ENCODE measurements around the gene RASSF3.
A peak's percentile ranks its signal among the peaks of the same experiment; 100 is the strongest.
"Not testable (repeated sequence)": the region's sequence is repeated elsewhere in the genome, so short reads cannot be mapped to it uniquely, and the experiment has no call there.

The RASSF3 gene

DNA sequence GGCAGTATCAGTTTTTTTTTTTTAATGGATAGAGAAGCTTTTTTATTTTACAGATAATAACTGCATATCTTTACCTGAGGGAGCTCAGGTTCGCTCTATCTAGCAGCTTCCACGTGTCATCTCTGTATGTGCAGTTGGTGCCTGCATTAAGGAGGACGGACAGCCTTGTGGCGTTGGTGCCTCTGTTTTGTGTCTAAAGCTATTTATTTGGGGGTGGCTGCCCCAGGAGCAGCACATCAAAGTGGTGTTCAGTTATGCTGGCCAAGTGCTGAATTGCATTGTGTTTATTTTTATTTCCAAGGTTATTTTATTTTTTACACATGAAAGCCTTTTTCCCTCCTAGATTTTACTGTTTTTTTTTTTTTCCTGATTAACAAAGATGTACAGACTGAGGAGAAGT, 59.7 kb downstream of the RASSF3 start:
- DNase-seq (ENCODE audit: low read depth in 2 of 2): no peak

DNA sequence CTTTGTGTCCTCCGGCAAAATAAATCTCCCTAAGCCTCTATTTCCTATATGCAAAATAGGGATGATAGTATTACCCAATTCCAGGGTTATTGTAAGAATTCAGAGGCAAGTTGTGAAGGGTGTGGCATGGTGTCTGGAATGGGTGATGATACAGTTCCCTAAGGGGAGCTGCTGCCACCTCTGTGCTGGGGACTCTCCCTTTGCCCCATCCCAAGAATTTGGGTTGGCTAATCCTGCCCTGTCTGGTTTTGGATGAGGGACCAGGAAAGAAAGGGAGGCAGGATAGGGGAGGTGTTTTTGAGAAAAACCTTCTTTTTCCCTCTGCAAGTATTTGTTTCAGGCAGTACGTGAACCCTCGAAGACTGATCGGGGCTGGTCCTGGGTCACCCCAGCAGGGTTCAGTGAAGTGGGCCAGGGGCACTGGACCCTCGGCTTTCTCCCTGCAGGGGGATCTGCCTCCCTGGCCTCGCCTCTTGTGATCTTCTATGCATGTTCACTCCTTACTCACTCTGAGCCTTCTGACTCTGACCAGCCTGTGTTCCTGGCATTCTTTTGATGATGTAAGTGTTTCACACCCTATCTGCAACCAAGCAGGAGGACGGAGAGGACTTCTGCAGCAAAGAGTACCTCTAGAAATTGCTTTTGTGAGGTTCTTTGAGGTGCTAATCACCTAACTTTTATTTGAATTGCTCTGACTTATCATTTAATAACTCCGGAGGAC, 60.8 kb downstream of the RASSF3 start:
- no peak for DNase-seq (ENCODE audit: low read depth in 2 of 2)

DNA sequence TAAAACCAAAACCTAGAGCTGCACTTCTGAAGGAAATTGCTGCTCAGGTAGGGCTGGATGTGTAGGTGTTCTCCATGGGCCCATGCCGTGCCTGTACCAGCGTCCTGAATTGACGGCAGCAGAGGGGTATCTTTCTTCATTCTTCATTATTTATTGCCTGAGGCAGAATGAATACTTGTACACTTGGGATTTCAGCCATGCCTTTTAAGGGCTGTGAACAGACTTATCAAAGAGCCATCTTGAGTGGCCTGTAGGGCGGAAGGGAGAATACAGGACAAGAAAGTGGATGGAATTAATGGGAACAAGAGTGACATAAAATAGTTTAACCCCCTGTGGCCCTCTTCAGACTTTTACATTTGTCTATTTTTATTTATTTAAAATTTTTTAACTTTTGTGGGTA, 61.4 kb downstream of the RASSF3 start:
- no peak for DNase-seq (ENCODE audit: low read depth in 2 of 2)

DNA sequence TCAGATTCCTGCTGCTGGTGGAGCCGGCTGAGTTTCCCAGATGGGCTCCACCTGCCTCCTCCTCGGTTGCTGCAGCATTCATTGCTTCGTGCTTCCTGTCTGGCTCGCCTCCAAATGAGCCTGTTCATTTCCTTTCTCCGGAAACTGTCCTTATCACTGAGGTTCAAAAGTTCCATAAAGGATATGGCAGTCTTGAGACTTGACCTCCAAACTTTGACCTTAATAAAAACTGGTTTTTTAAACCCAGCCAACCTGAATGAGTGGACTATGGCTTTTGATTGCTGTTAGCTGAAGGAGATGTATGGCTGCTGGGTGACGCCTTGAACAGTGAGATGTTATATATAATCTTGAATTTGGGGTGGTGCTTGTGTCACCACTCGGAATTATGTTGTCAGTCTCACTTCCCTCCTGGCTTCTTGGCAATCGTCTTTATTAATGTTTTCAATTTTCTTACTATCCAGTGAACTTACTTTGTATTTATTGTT, 62.7 kb downstream of the RASSF3 start:
- DNase-seq (ENCODE audit: low read depth in 2 of 2): no peak

DNA sequence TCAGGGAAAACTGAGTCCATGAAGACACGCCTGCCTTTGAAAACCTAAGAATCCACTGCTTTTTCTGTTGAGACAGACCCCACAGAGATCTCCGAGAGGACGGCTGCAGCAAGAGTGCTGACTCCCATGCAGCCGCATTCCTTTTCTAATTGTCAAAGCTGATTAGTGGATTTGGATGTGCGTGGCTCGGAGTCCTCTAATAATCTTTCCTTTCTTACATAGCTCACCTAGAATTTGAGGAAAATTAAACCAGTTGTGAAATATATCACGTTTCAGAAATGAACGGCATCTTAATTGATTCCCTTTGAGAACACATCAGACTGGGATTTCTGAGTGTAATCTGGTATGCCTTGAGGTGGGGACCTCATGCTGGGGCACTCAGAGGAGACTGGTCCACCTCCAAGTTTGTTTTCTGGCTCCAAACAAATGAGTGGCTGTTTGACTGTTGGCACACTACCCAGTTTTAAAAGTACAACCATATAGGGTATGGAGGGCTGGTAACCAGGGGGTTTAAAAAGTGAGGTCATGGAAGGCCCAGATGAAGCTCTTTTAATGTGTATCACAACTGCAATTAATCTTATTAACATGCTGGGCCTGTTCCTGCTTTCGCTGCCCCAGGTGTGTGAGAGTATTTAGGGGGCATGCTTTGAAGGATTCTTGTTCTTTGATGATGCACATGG, 63.3 kb downstream of the RASSF3 start:
- DNase-seq (ENCODE audit: low read depth in 2 of 2): peak; percentile 37 to 47

DNA sequence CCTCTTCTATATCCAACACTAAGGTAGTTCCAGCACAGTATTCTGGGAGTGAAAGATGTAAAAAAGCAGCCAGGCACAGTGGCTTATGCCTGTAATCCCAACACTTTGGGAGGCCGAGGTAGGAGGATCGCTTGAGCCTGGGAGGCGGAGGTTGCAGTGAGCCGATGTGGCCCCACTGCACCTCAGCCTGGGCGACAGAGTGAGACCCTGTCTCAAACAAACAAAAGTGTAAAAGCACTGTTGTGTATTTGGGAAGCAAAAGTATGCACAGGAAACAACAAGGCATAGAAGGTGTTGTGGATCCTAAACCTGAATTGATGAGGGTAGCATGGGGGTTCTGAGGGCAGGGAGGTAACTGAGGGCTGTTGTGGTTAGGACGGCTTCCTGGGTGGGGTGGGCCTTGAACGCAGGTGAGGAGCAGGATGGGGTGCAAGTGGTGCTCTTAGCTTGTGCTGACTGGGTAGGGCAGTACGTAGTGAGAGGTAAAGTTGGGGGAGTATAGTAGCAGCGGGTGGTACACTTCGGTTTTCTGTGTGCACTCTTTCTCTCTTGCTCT, 64.2 kb downstream of the RASSF3 start:
- DNase-seq (ENCODE audit: low read depth in 2 of 2): no peak

DNA sequence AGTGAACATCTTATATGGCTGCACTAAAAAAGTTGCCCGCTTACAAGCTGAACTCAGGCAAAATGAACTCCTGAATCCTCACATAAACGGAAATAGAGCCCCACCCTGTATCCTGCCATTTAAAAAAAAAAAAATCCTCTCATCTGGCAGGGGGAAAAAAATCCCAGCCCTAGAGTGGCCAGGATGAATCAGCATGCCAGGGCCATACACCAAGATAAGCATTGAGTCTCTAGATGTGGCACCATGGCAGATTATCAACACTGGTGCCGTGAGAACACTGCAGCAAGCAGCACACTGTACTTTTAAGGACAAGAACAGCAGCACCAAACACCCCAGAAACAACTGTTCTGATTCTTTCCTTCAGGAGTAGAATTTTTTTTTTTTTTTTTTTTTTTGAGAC, 65.5 kb downstream of the RASSF3 start:
- DNase-seq (ENCODE audit: low read depth in 2 of 2): no peak

DNA sequence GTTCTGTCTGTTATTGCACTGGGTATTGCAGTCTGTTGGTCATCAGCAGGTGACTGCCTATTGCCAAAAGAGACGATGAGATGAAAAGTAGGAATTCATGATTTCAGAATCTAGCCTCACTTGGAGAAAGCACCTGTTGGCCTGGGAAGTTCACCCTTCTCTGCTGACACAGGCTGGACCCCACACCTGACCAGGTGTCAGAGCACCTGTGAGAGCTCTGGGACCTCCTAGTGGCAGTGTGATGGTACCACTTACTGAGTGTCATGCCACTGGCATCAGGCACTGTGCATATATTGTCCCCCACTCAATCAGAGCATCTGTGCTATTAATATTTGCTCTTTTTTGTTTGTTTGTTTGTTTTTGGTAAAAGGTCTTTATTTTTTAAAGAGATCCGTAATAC, 68.0 kb downstream of the RASSF3 start:
- no peak for DNase-seq (ENCODE audit: low read depth in 2 of 2)

DNA sequence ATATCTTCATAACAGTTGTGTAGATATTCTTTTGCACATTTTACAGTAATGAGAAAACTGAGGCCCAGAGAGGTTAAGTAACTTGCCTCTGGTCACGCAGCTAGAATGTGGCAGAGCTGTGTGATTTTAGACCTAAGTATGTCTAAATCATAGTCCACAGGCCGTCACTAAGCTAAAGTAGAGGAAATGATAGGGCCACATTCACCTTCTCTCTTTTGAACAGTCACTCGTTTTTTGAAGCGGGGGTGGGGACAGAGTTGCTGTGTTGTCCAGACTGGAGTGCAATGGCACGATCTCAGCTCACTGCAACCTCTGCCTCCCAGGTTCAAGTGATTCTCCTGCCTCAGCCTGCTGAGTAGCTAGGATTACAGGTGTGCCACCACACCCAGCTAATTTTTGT, 68.5 kb downstream of the RASSF3 start:
- DNase-seq (ENCODE audit: low read depth in 2 of 2): no peak

DNA sequence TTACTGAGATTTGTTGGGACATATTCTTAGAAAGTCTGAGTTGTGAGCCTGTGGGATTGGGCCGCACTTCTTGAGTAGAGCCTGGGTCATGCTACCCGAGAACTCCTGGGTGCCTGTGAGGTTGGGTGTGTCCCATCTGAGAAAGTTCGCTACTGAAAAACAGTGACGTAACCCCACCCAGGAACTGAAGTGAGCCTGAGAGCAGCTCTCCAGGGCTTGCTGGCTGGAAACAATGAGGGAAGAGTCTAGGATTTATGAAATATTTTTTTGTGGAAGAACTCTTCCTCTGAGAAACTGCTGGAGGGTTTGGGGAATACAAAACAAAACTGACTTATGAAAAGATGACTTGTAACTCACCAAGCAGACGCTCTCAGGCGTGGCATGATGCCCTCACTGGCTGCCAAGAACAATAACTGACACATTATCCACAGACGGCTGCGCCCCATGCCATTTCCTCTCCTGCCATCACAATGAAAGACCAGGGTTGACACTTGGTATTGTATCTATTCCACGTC, 69.2 kb downstream of the RASSF3 start:
- DNase-seq (ENCODE audit: low read depth in 2 of 2): no peak

DNA sequence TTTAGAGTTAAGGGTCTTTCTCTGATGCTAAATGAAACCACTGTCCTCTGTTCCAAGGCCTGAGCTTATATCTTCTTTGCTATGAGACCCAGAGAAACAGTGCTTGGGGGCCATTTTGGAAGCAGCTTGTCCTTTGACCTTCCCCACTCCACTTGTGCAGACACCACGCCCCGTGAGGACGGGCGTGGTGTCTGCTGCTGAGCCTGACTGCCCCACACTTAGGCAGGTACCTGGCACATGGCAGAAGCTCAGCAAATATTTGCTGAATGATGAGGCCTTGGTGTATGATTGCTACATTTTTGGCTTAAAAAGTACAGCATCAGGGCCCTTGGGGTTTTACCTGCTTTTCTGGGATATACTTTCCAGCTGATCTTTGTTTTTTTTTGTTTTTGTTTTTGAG, 69.9 kb downstream of the RASSF3 start:
- DNase-seq (ENCODE audit: low read depth in 2 of 2): no peak

DNA sequence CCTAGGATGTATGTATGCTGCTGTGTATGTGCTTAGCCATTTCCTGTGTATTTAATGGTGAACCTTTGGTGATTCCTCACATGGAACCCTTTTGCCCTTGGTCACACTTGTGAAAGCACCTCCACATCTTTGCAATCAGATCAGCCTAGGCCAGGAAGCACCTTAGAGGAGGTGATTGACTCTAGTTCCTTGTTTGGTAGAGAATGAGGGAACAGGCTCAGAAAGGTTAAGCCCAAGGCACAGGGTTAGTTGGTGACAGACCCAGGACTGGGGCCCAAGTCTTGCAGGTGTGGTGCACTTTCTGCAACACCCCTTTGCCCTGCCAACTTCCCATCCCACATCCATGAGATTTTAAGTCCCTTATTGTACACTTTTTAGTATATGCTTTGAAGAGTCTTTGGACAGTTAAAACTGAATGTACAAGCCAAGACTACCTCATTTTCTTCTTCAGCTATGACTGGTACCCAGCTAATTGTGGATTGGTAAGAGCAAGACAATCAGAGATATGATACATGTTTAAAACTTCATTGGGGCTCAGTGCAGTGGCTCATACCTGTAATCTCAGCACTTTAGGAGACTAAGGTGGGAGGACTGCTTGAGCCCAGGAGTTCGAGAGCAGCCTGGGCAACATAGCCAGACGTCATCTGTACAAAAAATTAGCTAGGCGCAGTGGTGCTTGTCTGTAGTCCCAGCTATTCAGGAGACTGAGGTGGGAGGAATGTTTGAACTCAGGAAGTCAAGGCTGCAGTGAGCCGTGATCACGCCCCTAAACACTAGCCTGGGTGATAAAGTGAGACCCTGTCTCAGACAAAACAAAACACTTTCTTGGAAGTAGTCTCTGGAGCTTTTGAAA, 71.1 kb downstream of the RASSF3 start:
- DNase-seq (ENCODE audit: low read depth in 2 of 2): no peak

DNA sequence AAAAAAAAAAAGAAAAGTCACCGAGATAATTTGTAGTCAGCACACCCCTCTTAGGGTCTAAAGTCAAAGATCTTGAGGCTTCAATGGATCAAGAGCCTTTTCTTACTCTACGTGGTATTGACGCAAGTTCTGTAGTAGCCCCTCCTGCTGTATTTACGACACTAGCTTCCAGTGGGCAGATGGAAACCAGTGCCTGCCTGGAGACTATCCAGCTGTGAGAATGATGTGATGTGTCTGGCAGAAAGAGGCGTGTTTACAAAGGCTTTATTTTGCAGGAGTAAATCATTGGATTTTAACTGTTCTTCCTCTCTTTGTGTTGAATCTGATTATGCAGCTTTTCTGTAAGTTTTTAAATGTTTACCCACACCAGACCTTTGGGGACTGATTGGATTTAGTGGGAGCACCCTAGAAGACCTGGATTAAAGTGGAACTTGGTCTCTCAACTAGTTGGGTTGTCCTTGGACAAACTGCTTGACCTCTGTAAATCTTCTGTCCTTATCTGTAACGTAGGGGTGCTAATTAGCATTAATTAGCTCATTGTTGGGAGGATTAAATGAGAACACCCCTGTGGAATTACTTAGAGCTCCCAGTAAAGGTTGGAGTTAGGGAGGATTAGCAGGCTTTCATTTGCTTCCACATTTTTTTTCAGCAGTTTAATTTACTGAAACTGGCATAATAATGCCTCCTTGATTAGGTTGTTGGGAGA, 72.4 kb downstream of the RASSF3 start:
- DNase-seq (ENCODE audit: low read depth in 2 of 2): no peak

DNA sequence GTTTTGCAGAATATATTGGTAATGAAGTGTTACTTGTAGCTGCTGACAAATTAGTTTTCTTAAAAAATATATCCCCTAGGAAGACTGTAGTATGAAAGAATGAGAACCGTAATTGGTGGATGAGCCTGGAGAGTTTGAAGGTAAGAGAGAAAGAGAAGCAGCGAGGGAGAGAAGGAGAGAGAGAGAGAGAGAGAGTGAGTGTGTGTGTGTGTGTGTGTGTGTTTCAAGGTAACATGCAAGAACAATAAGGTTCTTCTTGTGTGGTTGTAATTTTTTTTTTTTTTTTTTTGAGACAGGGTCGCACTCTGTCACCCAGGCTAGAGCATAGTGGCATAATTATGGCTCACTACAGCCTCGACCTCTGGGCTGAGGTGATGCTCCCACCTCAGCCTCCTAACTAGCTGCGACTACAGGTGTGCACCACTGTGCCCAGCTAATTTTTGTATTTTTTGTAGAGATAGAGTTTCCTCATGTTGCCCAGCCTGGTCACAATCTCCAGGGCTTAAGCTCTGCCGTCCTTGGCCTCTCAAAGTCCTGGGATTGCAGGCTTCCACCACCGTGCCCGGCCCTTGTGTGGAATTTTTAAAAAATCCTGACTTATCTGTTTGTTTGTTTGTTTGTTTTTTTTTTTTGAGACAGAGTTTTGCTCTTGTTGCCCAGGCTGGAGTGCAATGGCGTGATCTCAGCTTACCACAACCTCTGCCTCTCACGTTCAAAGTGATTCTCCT, 73.7 kb downstream of the RASSF3 start:
- no peak for DNase-seq (ENCODE audit: low read depth in 2 of 2)

DNA sequence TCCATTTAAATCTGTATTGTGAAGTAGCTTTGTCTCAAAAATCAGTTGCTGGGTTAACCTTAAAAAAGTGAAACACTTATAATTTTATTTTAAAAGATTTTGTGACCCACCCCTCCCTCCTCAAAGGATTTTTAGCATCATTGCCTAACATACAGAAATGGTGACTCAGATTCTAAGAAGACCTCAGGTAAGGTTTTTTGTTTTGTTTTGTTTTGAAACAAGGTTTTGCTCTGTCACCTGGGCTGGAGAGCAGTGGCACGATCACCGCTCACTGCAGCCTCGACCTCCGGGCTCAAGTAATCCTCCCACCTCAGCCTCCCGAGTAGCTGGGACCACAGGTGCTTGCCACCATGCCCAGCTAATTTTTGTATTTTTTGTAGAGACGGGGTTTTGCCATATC, 74.8 kb downstream of the RASSF3 start:
- DNase-seq (ENCODE audit: low read depth in 2 of 2): no peak

DNA sequence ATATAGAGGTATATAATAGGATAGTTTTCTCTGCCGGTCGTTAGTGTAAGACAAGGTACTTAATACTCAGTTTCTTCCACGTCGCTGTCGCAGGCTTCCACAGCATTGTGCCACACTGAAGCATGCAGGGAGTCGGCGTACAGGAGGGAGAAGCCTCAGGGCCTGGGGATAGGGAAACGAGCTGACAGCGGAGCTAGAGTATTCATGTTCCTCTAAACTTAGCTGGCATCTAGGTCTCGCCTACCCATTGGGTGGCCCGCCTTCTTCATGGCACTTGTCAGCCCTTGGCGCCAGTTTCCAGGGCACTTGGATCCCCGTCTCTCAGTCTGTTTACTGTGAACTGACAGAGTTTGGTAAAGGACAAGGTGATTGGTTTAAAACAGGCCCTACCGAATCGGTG, 75.3 kb downstream of the RASSF3 start:
- DNase-seq (ENCODE audit: low read depth in 2 of 2): no peak

DNA sequence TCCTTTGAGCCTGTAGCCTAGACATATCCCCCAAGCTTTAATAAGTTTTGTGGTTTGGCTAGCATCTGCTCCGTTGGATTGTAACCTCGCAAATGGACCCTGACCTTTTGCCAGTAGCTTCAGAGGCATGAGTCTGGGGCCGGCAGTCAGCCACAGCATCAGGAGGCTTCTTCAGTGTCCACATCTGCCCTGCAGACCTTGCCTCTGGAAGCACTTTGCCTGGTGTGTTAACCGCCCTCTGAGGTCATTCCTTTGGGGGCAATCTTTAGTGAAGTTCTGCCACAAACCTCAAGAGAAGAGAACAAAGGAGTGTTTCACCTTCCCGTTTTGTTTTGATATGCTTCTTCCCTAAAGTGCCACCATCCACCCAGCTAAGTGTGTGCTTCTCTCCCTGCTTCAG, 77.5 kb downstream of the RASSF3 start:
- no peak for DNase-seq (ENCODE audit: low read depth in 2 of 2)

DNA sequence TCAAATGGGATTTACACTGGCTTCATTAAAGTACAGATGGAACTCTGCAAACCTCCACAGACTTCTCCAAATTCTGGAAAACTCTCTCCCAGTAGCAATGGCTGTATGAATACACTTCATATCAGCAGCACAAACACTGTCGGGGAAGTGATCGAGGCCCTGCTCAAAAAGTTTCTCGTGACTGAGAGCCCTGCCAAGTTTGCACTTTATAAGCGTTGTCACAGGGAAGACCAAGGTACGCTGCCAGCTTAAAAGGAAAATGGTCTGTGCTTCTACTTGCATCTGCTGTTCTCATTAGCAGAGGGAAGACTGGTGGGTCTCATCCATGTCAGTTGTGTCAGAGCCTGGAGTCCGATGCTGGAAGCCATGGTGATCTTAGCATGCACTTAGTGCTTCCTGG, 77.9 kb downstream of the RASSF3 start:
- DNase-seq (ENCODE audit: low read depth in 2 of 2): no peak

DNA sequence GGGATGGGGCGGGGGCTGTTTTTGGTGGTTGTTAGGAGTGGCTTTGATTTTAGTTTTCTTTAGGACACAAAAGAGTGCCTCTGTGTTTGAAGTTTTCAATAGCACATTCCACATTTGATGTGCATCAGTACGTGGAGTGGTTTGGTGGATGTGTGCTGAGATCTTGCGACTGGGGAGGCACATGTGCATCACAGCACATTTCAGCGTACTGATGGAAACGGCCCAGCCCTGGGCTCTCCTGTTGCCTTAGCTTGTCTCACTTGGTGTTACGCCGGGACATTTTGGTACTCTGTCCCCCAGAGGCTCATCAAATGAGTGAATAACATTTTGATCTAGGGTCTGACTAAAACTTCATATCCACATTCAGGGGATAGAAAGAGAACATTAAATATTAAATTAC, 78.4 kb downstream of the RASSF3 start:
- DNase-seq (ENCODE audit: low read depth in 2 of 2): no peak

DNA sequence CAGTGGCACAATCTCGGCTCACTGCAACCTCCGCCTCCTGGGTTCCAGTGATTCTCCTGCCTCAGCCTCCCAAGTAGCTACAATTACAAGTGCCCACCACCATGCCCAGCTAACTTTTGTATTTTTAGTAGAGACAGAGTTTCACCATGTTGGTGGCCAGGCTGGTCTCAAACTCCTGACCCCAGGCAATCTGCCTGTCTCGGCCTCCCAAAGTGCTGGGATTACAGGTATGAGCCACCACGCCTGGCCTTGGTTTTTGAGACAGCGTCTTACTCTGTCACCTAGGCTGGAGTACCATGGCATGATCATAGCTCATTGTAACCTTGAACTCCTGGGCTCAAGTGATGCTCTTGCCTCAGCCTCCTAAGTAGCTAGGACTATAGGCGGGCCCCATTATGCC, 79.9 kb downstream of the RASSF3 start:
- DNase-seq (ENCODE audit: low read depth in 2 of 2): not testable (repeated sequence)
